CD4-positive, alpha-beta T cell treated with Interleukin-6 for 4 hours (primary cell): ENCODE results near the gene MAP3K5.

Source experiments
- DNase-seq: peaks from one replicate; pipeline ENCODE4 v3.0.0-alpha.2; 2020; ENCODE audit warnings: mixed read lengths

The MAP3K5 gene

DNA sequence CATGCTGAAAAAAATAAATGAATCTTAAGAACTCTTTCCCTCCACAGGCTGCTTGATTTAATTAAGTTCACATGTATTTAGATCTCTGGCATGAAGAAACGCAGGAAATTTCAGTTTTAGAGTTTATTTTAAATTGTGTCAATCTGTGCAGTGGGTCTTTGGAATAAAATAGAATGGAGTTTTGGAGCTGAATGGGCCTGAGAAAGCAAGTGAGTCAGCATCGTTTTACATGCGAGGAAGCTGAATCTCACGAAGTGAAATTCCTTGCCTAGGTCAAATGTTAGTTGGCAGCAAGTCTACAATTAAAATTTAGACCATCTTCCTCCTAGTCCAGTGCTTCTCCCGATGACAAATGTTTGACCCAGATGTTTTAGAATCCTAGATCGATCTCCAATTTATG lies 264.4 kb downstream of the MAP3K5 start:
- DNase-seq = no peak

DNA sequence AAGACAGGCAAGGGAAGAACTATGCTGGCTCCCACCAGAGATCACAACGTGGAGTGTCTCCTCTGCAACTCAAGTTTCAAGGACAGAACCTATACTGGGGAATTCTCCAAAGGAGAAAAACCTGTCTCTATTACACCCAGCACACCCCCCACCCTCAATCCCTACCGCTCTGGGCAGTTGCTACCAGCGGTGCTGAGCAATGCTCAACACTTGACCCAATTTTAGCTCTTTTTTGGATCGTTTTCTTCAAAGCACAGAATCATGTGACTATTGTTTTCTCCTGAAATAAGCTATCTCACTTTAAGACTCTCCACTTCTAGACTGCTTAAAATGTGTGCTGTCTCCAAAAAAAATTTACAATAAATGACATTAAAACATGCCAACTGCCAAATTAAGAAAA lies 265.3 kb downstream of the MAP3K5 start:
- no peak for DNase-seq

DNA sequence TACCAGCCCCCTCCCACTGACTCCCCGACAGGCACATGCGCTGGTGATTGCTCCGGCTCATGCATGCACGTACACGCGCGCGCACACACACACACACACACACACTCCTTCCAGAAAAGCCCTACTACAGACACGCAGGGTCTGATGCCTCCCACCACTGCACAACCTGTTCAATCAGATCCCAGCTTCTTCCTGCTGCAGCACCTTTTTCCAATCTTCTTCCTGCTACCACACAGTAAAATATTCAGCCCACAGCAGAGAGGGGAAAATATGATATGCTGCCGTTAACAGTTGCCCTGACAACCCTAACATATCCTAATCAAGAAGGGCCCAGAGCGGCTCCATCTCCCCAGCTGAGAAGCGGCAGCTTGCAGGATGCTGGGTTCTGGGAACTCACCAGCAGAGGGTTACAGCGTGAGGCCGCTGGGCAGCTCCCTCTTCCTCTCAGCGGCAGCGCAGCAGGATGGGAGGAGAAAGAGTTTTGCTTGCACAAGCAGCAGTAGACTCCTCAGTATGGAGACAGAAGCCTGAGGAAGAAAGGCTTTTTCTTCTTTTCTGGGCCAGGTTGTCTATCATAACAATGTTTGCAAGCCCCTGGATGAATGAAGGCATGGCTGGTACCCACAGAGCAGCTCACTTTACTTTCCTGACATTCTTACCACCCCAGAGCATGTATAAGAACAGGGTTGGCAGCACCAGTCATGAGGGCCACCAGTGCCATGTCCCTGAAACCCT lies 265.9 kb downstream of the MAP3K5 start:
- peak; percentile 31 for DNase-seq

DNA sequence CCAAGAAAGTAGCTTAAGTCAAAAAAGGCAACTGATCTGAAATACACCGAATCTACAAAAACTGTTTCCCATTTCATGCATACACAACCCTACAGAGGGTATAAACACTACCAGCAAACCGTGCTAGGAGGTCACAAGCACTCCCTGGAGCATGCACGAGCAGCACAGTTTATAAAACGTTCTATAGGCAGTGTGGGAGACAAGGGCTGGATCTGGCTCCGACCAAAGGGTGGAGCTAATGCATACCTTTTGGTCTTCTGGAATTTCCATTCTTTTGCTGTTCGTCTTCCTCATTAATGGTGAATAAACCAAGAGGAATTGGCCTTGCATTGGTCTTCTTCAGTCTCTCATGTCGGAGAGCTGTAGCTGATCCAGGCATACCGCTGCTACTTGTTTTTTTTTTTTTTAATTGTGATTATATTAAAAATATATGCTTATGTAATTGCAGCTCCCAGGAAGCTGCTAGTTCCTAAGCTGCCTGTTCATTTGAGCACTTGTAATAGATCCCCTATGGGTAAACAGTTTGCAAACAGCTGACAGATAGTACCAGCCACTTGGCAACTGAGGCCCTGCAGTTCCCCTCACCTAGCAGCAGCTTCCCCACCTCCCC lies 266.6 kb downstream of the MAP3K5 start:
- no peak for DNase-seq

- no peak for DNase-seq
Observed at GRCh38 chr6:136524936-136525413, 267.3 kb downstream of the MAP3K5 start.

GRCh38 chr6:136524339-136524935 lies 267.8 kb downstream of the MAP3K5 start:
- no peak for DNase-seq

DNA sequence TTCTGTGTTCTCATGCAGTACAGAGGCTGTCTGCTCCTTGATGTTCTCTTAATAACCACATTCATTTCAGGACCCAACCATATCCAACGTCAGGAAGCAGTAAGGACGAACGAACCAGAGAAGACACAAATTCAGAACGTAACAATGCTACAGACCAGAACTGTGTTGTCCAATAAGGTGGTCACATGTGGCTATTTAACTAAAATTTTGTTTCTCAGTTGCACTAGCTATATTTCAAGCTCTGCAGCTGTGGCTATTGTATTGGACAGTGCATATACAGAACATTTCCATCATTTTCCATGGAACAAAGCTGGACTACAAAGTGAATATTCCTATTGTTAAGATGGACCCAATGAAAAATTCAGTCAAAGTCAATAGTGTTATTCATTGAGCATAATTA lies 269.1 kb downstream of the MAP3K5 start:
- DNase-seq = no peak

DNA sequence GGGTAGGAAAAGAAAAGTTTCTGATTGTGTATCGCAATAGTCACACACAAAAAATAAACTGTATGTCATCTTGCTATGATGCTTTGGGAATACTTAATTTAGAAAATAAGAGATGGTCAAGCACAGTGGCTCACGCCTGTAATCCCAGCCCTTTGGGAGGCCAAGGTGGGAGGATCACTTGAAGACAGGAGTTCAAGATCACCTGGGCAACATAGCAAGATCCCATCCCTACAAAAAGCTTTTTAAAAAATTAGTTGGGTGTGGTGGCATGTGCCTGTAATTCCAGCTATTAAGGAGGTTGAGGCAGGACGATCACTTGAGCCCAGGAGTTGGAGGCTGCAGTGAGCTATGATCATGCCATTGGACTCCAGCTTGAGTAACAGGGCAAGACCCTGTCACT lies 269.6 kb downstream of the MAP3K5 start:
- no peak for DNase-seq

DNA sequence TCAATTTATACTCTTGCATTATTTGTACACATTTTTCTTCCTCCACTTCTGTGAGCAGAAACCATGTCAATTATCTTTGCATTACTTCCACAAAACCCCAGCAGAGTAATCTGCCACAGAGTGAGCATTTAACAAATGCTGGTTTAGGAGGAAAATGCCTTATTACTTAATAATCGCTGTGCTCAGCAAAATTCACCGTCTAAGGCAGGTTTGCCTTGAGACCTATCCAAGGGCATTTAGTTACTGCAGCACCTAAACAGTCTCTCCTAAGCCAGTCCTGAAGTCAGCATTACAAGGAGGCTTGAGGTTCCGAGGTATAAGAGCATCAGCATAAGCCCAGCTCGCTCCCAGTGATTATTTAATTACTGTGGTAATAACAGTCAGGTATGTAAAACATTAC lies 270.4 kb downstream of the MAP3K5 start:
- DNase-seq = no peak

DNA sequence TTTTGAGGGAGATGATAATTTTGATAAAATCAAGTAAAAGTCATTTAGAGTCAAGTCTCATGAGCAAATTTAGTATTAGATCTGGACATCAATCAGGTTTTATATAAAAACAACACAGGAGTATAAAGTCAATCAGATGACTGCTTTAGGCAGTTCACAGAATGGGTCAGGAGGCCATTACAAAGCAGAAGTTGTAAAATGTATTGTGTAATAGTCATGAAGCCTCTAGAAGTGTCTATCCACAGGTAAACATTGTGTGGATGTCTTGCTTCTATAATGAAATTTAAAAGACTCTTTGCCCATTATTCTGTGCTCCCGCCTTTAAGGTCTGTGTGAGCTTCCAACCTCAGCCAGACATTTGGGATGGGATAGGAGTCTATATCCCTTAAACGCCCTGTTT lies 270.9 kb downstream of the MAP3K5 start:
- no peak for DNase-seq

- DNase-seq = no peak
Observed at GRCh38 chr6:136520517-136520916, 271.8 kb downstream of the MAP3K5 start.

GRCh38 chr6:136517582-136517981 lies 274.7 kb downstream of the MAP3K5 start:
- no peak for DNase-seq

- no peak for DNase-seq
Observed at GRCh38 chr6:136517002-136517401, 275.3 kb downstream of the MAP3K5 start.

DNA sequence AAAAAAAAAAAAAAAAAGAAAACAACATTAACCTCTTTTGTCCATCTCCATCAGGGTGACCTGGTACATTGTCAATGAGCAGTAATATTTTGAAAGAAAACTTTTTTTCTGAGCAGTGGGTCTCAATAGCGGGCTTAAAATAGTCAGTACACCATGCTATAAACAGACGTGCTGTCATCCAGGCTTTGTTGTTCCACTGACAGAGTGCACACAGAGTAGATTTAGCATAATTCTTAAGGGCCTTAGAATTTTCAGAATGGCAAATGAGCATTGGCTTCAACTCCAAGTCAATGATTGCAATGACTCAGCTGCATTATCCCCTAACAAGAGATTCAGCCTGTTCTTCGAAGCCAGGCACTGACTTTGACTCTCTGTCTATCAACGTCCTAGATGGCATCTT lies 277.7 kb downstream of the MAP3K5 start:
- DNase-seq = no peak

- DNase-seq = no peak
Observed at GRCh38 chr6:136511926-136512325, 280.4 kb downstream of the MAP3K5 start.

DNA sequence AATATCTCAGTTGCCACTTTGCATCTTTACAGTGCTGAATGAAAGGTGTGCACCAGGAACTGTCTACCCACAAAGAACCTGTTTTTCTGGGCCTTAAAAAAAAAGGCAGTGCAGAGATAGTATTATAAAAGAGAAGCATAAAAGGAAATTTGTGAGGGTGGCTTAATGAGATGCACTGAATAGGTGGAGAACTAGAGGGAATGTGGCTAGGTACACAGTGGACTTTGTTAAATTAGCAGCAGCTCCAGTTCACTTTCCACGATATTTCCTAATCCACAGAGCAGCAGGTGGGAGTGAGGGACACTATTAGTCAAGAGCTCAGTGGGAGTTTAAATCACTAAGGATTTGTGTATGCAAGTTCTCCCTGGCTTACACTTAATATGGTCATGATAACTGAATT lies 280.9 kb downstream of the MAP3K5 start:
- DNase-seq = no peak

- no peak for DNase-seq
Observed at GRCh38 chr6:136510782-136511181, 281.5 kb downstream of the MAP3K5 start.

DNA sequence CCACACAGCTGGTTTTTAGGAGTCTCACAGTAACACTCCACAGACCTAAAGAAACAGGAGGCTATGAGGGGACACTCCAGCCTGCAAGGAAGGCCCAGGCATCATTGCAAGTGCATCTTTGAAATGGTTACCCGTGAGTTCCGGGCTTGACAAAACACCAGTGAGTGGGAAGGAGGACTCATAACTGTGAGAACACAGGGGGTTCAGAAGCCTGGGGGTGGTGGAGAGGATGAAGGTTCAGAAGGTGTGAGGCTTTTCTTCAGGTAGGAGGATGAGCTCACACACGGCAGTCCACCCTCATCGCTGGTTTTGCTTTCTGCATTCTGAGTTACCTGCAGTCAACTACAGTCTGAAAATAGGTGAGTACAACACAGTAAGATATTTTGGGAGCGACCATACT lies 282.0 kb downstream of the MAP3K5 start:
- no peak for DNase-seq

- DNase-seq = no peak
Observed at GRCh38 chr6:136508725-136509392, 283.4 kb downstream of the MAP3K5 start.
